GM23338 (cell line): Measurements from ENCODE around the gene UBE2E2. TPM values are rescaled to one million over a fixed set of nuclear protein-coding genes. Genes with fewer than 3 reads are reported as not detected.

Experiments used
- ATAC-seq: fragments of 200-7000 bp; cut with Tn5 transposase; 3 replicates; pipeline ENCODE4 v1.9.1; 2020
- DNase-seq: peaks from one replicate; pipeline ENCODE4 v3.0.0-alpha.2; 2015; ENCODE audit warnings: low spot score
- H2AFZ ChIP-seq: fragments of 200-600 bp; sonication (generic); 2 replicates; pipeline ENCODE4 v1.8.0; 2016; ENCODE audit warnings: antibody characterized with exemption, mild to moderate bottlenecking, moderate library complexity
- H3F3A ChIP-seq: fragments of 200-600 bp; sonication (generic); replicated peaks from 2 replicates; pipeline ENCODE4 v1.8.0; 2017; ENCODE audit warnings: antibody characterized with exemption, mixed run types, low read depth
- H3K27ac ChIP-seq: fragments of 200-600 bp; sonication (generic); 2 replicates; pipeline ENCODE4 v1.6.1; 2016; ENCODE audit warnings: low read depth
- H3K27me3 ChIP-seq: fragments of 200-600 bp; sonication (generic); 2 replicates; pipeline ENCODE4 v1.8.0; 2016; ENCODE audit warnings: mild to moderate bottlenecking, mixed run types, moderate library complexity; ENCODE audit not compliant: insufficient read depth
- H3K36me3 ChIP-seq: fragments of 200-600 bp; sonication (generic); 2 replicates; pipeline ENCODE4 v1.8.0; 2016; ENCODE audit warnings: mild to moderate bottlenecking; ENCODE audit not compliant: insufficient read depth
- H3K4me1 ChIP-seq: fragments of 200-600 bp; sonication (generic); 2 replicates; pipeline ENCODE4 v1.8.0; 2016; ENCODE audit warnings: mild to moderate bottlenecking, moderate library complexity; ENCODE audit not compliant: insufficient read depth
- H3K4me2 ChIP-seq: fragments of 200-600 bp; sonication (generic); 2 replicates; pipeline ENCODE4 v1.7.1; 2017; ENCODE audit warnings: mixed run types
- H3K4me3 ChIP-seq: fragments of 200-600 bp; sonication (generic); 2 replicates; pipeline ENCODE4 v1.6.1; 2016; ENCODE audit warnings: mixed run types
- H3K79me2 ChIP-seq: fragments of 200-600 bp; sonication (generic); replicated peaks from 2 replicates; pipeline ENCODE4 v1.8.0; 2017; ENCODE audit warnings: mild to moderate bottlenecking; ENCODE audit not compliant: insufficient read depth
- H3K9me2 ChIP-seq: fragments of 200-600 bp; sonication (generic); 2 replicates; pipeline ENCODE4 v1.8.0; 2017; ENCODE audit not compliant: insufficient read depth
- H4K20me1 ChIP-seq: fragments of 200-600 bp; sonication (generic); replicated peaks from 2 replicates; pipeline ENCODE4 v1.8.0; 2017; ENCODE audit warnings: mild to moderate bottlenecking; ENCODE audit not compliant: insufficient read depth
- H3K27ac Mint-ChIP-seq: 2 replicates; pipeline ENCODE4 v1.8.0; 2020; ENCODE audit warnings: inconsistent platforms, mild to moderate bottlenecking, moderate library complexity, mixed read lengths
- H3K27me3 Mint-ChIP-seq: 3 replicates; pipeline ENCODE4 v1.8.0; 2022; ENCODE audit warnings: low read depth, mild to moderate bottlenecking, moderate library complexity, mixed read lengths, inconsistent platforms; ENCODE audit not compliant: insufficient read depth, poor library complexity
- H3K36me3 Mint-ChIP-seq: 3 replicates; pipeline ENCODE4 v1.8.0; 2021; ENCODE audit warnings: low read depth, mild to moderate bottlenecking, inconsistent platforms, moderate library complexity, mixed read lengths
- H3K4me1 Mint-ChIP-seq: 3 replicates; pipeline ENCODE4 v1.8.0; 2020; ENCODE audit warnings: mild to moderate bottlenecking, inconsistent platforms, mixed read lengths
- H3K4me3 Mint-ChIP-seq: 3 replicates; pipeline ENCODE4 v1.8.0; 2021; ENCODE audit warnings: moderate library complexity, mild to moderate bottlenecking, inconsistent platforms, mixed read lengths
- H3K9me3 Mint-ChIP-seq: 3 replicates; pipeline ENCODE4 v1.8.0; 2020; ENCODE audit warnings: moderate library complexity, mild to moderate bottlenecking, inconsistent platforms, mixed read lengths
- CREB1 ChIP-seq: fragments of 250-450 bp; sonication (Bioruptor Pico); IDR thresholded peaks from 2 replicates; pipeline ENCODE4 v1.5.0; 2020; ENCODE audit warnings: low read depth, mild to moderate bottlenecking, moderate library complexity
- ETS1 ChIP-seq: IDR thresholded peaks from 2 replicates; pipeline ENCODE4 v1.6.1; 2016; ENCODE audit warnings: antibody characterized with exemption
- EZH2phosphoT487 ChIP-seq: fragments of 200-600 bp; sonication (generic); IDR thresholded peaks from one replicate; pipeline ENCODE4 v1.8.1; 2018; ENCODE audit warnings: antibody characterized with exemption; ENCODE audit not compliant: unreplicated experiment
- JUNB ChIP-seq: IDR thresholded peaks from one replicate; pipeline ENCODE4 v1.6.1; 2016; ENCODE audit warnings: antibody characterized with exemption; ENCODE audit not compliant: unreplicated experiment
- NANOG ChIP-seq: IDR thresholded peaks from 2 replicates; pipeline ENCODE4 v1.6.1; 2016; ENCODE audit warnings: antibody characterized with exemption, borderline replicate concordance
- POLR2AphosphoS5 ChIP-seq: IDR thresholded peaks from 2 replicates; pipeline ENCODE4 v1.6.1; 2016; ENCODE audit warnings: antibody characterized with exemption, low read depth
- REST ChIP-seq: IDR thresholded peaks from one replicate; pipeline ENCODE4 v1.6.1; 2018; ENCODE audit warnings: antibody characterized with exemption; ENCODE audit not compliant: unreplicated experiment
- STAT1 ChIP-seq: IDR thresholded peaks from one replicate; pipeline ENCODE4 v1.6.1; 2016; ENCODE audit warnings: antibody characterized with exemption; ENCODE audit not compliant: unreplicated experiment
- ZNF114 ChIP-seq: fragments of 250-450 bp; sonication (Bioruptor Pico); IDR thresholded peaks from 2 replicates; pipeline ENCODE4 v1.5.0; 2020; ENCODE audit warnings: mild to moderate bottlenecking, moderate library complexity
- ZNF331 ChIP-seq: fragments of 250-450 bp; sonication (Bioruptor Pico); IDR thresholded peaks from 2 replicates; pipeline ENCODE4 v1.5.0; 2020; ENCODE audit warnings: low read depth, mild to moderate bottlenecking, moderate library complexity
- polyA plus RNA-seq: library from polyadenylated mRNA; unstranded; fragments of >200 nt; fragmentation: Nextera tagmentation; extraction: Ambion mirVana; gene quantifications from 2 replicates; pipeline ENCODE4 v1.2.1, GENCODE V29; 2016
- total RNA-seq: library from RNA; depleted of rRNA; stranded (reverse); fragments of >200 nt; shearing (Covaris generic); gene quantifications from 2 replicates; pipeline ENCODE4 v1.2.3, GENCODE V29; 2014
- TF ChIP-seq, protein P1 (sequence below): fragments of 250-450 bp; sonication (Bioruptor Pico); IDR thresholded peaks from 2 replicates; pipeline ENCODE4 v1.5.0; 2020; ENCODE audit warnings: mild to moderate bottlenecking, moderate library complexity

The UBE2E2 gene
- total and polyA plus RNA-seq, 2 experiments from 2014 or later: 86.9 to 169 TPM

DNA sequence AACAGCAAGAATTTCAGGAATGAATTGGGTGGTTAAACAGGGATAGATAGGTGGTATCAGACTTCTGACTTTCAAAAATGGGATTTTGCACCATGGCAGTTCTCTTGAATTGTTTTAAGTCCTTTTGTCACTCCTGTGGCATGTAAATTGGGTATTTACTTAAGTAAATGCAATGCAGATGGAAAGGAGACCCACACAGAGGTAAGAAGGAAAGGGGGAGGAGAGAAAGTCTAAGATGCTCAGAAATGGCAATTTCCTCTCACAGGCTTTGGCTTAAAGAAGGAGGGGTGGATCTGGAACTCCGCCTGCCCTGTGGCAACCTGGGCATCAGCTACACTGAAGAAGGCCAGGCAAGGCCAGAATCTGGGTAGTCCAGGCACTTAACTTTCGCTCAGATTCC is 405.5 kb downstream of the UBE2E2 start:
- no peak overlapping the region for H3K27ac Mint-ChIP-seq
- H3K36me3 ChIP-seq: no peaks in the 10 kb centered on the region
- no peaks in the 10 kb centered on the region for H3K27me3 ChIP-seq
- no peak overlapping the region for H2AFZ ChIP-seq
- H4K20me1 ChIP-seq: no peaks in the 10 kb centered on the region
- peak overlapping the region; percentile 23; the same call in 1 of the 2 replicates for H3K4me2 ChIP-seq
- no peak overlapping the region for H3K4me3 Mint-ChIP-seq
- H3K27me3 Mint-ChIP-seq: peaks cover 2% of the 10 kb centered on the region
- no peaks in the 10 kb centered on the region for H3K9me2 ChIP-seq
- H3K4me3 ChIP-seq: no peak overlapping the region
- DNase-seq (peak; percentile 71), ATAC-seq (peak; percentile 66)
- H3K27ac ChIP-seq: no peak overlapping the region
- H3F3A ChIP-seq: no peaks in the 10 kb centered on the region
- no peaks in the 10 kb centered on the region for H3K9me3 Mint-ChIP-seq
- H3K4me1 ChIP-seq: peaks cover 32% of the 10 kb centered on the region
- H3K4me1 Mint-ChIP-seq: peaks cover 52% of the 10 kb centered on the region
- H3K36me3 Mint-ChIP-seq: no peaks in the 10 kb centered on the region
- no peak for TF ChIP-seq EZH2phosphoT487
- no peak for TF ChIP-seq ZNF114 (CRISPR knock-in tag)
- peak; percentile 9; the same call in 1 of the 2 replicates for TF ChIP-seq NANOG
- H3K79me2 ChIP-seq: no peaks in the 10 kb centered on the region

DNA sequence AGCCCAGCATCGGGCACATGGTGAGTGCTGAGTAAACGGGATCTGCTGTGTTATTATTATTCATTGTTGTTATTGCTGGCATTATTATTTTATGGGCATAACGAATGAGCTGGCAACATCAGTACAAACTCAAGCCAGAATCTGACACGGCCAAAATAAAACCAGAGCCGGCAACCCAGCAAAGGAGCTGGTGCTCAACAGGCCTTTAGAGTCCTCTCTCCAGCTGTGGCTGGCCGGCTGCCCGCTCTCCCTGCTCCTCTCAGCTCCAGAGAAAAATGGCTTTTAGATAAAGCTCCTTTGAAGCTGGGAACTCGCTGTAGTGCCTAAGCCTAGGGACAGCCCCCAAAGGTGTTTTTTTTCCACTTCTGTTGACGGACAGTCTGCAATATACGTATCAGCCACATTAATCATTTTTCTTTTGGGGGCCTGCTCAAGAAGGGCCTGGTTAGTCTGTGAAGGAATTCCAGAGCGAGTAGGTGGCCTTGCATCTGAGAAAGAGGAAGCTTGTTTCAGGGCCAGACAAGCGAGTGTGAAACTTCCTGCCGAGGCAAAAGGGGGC is 408.7 kb downstream of the UBE2E2 start:
- Mint-ChIP-seq H3K27ac (no peak overlapping the region), H3K9me3 (no peaks in the 10 kb centered on the region), H3K27me3 (no peaks in the 10 kb centered on the region), H3K4me3 (no peak overlapping the region), H3K4me1 (peaks cover 43% of the 10 kb centered on the region), H3K36me3 (no peaks in the 10 kb centered on the region; the same call in 2 of the 3 replicates)
- H3K27me3 ChIP-seq: no peaks in the 10 kb centered on the region
- no peaks in the 10 kb centered on the region; the same call in 1 of the 2 replicates for H4K20me1 ChIP-seq
- no peak overlapping the region for H3K4me3 ChIP-seq
- H2AFZ ChIP-seq: no peak overlapping the region
- H3K79me2 ChIP-seq: no peaks in the 10 kb centered on the region
- ATAC-seq (peak; percentile 31), DNase-seq (peak; percentile 17)
- no peaks in the 10 kb centered on the region for H3F3A ChIP-seq
- H3K4me2 ChIP-seq: no peak overlapping the region
- H3K4me1 ChIP-seq: peaks cover 24% of the 10 kb centered on the region
- peaks cover 4% of the 10 kb centered on the region; the same call in 1 of the 2 replicates for H3K9me2 ChIP-seq
- no peak overlapping the region for H3K27ac ChIP-seq
- H3K36me3 ChIP-seq: no peaks in the 10 kb centered on the region
- no peak for TF ChIP-seq STAT1
- TF ChIP-seq, protein P1, sequence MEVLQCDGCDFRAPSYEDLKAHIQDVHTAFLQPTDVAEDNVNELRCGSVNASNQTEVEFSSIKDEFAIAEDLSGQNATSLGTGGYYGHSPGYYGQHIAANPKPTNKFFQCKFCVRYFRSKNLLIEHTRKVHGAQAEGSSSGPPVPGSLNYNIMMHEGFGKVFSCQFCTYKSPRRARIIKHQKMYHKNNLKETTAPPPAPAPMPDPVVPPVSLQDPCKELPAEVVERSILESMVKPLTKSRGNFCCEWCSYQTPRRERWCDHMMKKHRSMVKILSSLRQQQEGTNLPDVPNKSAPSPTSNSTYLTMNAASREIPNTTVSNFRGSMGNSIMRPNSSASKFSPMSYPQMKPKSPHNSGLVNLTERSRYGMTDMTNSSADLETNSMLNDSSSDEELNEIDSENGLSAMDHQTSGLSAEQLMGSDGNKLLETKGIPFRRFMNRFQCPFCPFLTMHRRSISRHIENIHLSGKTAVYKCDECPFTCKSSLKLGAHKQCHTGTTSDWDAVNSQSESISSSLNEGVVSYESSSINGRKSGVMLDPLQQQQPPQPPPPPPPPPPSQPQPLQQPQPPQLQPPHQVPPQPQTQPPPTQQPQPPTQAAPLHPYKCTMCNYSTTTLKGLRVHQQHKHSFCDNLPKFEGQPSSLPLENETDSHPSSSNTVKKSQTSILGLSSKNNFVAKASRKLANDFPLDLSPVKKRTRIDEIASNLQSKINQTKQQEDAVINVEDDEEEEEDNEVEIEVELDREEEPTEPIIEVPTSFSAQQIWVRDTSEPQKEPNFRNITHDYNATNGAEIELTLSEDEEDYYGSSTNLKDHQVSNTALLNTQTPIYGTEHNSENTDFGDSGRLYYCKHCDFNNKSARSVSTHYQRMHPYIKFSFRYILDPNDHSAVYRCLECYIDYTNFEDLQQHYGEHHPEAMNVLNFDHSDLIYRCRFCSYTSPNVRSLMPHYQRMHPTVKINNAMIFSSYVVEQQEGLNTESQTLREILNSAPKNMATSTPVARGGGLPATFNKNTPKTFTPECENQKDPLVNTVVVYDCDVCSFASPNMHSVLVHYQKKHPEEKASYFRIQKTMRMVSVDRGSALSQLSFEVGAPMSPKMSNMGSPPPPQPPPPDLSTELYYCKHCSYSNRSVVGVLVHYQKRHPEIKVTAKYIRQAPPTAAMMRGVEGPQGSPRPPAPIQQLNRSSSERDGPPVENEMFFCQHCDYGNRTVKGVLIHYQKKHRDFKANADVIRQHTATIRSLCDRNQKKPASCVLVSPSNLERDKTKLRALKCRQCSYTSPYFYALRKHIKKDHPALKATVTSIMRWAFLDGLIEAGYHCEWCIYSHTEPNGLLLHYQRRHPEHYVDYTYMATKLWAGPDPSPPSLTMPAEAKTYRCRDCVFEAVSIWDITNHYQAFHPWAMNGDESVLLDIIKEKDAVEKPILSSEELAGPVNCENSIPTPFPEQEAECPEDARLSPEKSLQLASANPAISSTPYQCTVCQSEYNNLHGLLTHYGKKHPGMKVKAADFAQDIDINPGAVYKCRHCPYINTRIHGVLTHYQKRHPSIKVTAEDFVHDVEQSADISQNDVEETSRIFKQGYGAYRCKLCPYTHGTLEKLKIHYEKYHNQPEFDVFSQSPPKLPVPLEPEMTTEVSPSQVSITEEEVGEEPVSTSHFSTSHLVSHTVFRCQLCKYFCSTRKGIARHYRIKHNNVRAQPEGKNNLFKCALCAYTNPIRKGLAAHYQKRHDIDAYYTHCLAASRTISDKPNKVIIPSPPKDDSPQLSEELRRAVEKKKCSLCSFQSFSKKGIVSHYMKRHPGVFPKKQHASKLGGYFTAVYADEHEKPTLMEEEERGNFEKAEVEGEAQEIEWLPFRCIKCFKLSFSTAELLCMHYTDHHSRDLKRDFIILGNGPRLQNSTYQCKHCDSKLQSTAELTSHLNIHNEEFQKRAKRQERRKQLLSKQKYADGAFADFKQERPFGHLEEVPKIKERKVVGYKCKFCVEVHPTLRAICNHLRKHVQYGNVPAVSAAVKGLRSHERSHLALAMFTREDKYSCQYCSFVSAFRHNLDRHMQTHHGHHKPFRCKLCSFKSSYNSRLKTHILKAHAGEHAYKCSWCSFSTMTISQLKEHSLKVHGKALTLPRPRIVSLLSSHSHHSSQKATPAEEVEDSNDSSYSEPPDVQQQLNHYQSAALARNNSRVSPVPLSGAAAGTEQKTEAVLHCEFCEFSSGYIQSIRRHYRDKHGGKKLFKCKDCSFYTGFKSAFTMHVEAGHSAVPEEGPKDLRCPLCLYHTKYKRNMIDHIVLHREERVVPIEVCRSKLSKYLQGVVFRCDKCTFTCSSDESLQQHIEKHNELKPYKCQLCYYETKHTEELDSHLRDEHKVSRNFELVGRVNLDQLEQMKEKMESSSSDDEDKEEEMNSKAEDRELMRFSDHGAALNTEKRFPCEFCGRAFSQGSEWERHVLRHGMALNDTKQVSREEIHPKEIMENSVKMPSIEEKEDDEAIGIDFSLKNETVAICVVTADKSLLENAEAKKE: no peak
- no peak for TF ChIP-seq EZH2phosphoT487
- TF ChIP-seq NANOG: no peak
- no peak for TF ChIP-seq ETS1
- no peak for TF ChIP-seq CREB1 (CRISPR knock-in tag)
- no peak for TF ChIP-seq REST
- no peak for TF ChIP-seq ZNF331
- no peak for TF ChIP-seq JUNB
- TF ChIP-seq POLR2AphosphoS5: no peak
